HepG2 (cell line): ENCODE results near the gene SLC38A1. TPM values are rescaled to one million over a fixed set of nuclear protein-coding genes. Genes with fewer than 3 reads are reported as not detected.

ENCODE experiments used
- MAF1 ChIP-seq: sonication (generic); formaldehyde crosslinking; IDR thresholded peaks from 2 replicates; pipeline ENCODE4 v1.5.0; 2020; ENCODE audit warnings: missing genetic modification reagents, borderline replicate concordance
- MYC ChIP-seq: sonication (generic); formaldehyde crosslinking; IDR thresholded peaks from 2 replicates; pipeline ENCODE4 v1.9.0; 2021; ENCODE audit warnings: missing genetic modification reagents, borderline replicate concordance
- PAWR ChIP-seq: sonication (generic); formaldehyde crosslinking; IDR thresholded peaks from 2 replicates; pipeline ENCODE4 v1.4.0; 2020; ENCODE audit warnings: missing genetic modification reagents, mild to moderate bottlenecking, borderline replicate concordance
- PHF8 ChIP-seq: sonication (generic); formaldehyde crosslinking; IDR thresholded peaks from 2 replicates; pipeline ENCODE4 v1.5.0; 2020; ENCODE audit warnings: missing genetic modification reagents
- RORA ChIP-seq: sonication (generic); formaldehyde crosslinking; IDR thresholded peaks from 2 replicates; pipeline ENCODE4 v1.5.0; 2020; ENCODE audit warnings: mild to moderate bottlenecking, missing genetic modification reagents, moderate library complexity
- STAG1 ChIP-seq: sonication (generic); formaldehyde crosslinking; IDR thresholded peaks from 2 replicates; pipeline ENCODE4 v1.4.0; 2020; ENCODE audit warnings: missing genetic modification reagents
- polyA plus RNA-seq, 8 experiments: library from polyadenylated mRNA; depleted of rRNA in 3 of 8; stranded (reverse) in 7 of 8; unstranded in 1 of 8; fragments of >200 nt; fragmentation: Illumina TruSeq in 4 of 8; extraction: Trizol in 4 of 8; gene quantifications; 2 replicates each; pipeline versions ENCODE4 v1.2.1 to v1.2.3, GENCODE V29; 2011 to 2016; ENCODE audit warnings: low read depth in 4 of 8, missing spikeins in 1 of 8, mixed read lengths in 1 of 8; ENCODE audit not compliant: insufficient read depth in 1 of 8
- total RNA-seq, 5 experiments: library from RNA; depleted of rRNA; stranded (reverse); fragments of >200 nt; fragmentation: Illumina TruSeq; extraction: Trizol; gene quantifications; 2 replicates each; pipeline ENCODE4 v1.2.3, GENCODE V29; 2016; ENCODE audit warnings: low read depth in 1 of 5
- TF ChIP-seq, protein P1 (sequence below): sonication (generic); formaldehyde crosslinking; IDR thresholded peaks from 2 replicates; pipeline ENCODE4 v1.4.0; 2020; ENCODE audit warnings: mild to moderate bottlenecking, low read depth, missing genetic modification reagents
- TF ChIP-seq, protein P2 (sequence below): sonication (generic); formaldehyde crosslinking; IDR thresholded peaks from one replicate; pipeline ENCODE4 v1.5.1; 2020; ENCODE audit warnings: mild to moderate bottlenecking, missing genetic modification reagents; ENCODE audit errors: not compliant biosample characterization
- TF ChIP-seq, protein P3 (sequence below), 2 experiments: sonication (generic) in 1 of 2; formaldehyde crosslinking in 1 of 2; IDR thresholded peaks; 2 replicates each; pipeline versions ENCODE4 v1.5.1 to v1.6.1; 2011 to 2020; ENCODE audit warnings: borderline replicate concordance in 1 of 2, low read depth in 1 of 2, low read length in 1 of 2, mild to moderate bottlenecking in 1 of 2, missing genetic modification reagents in 1 of 2, moderate library complexity in 1 of 2
- TF ChIP-seq, protein P4 (sequence below): sonication (generic); formaldehyde crosslinking; IDR thresholded peaks from 2 replicates; pipeline ENCODE4 v1.5.1; 2020; ENCODE audit warnings: missing genetic modification reagents, mild to moderate bottlenecking, borderline replicate concordance

The SLC38A1 gene
- total and polyA plus RNA-seq, 2 of the 13 experiments (the other 11 are each of a cell fraction or from before 2014, with no cell fraction given): 47.0 to 50.6 TPM

DNA sequence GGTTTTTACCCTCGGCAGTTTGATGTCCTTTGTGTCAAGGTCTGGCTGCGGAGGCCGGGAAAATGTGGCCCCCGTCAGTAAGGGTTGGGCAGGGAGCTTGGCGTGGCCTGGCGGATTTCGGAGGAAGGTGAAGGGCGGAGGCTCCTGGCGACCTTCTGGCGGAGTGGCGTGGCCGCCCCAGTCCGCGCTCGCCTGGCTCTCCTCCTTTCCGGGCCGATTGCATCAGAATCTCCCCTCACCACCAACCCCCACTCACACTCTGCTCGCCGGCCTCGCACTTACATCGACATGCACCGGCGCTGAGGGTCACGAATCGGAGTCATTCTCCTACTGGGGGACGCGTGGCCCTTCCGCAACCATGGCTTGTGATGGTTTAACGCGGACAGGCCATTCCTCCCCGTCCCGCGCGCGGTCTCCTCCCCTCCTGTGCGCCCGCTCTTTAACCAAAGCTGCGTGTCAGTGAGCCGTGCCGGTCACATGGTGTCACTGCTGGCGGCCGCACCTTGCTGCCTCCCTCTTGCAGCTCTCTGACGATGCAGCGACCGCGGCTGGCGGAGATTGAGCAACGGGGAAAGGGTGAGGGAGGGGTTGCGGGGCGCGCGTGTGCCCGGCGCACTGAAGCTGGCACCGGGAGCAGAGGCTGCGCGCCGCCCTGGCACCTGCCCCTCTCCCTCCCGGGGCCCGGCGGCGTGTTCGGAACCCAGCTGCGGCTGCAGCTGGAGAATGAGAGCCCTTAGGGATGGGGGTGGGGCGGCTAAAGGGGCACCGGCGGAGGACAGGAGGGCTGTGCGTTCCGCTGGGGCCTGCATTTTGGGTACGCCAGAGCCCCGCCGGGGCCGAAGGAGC lies at the start of gene SLC38A1 (continued):
- TF ChIP-seq PAWR (CRISPR knock-in tag) (no peak), MYC (CRISPR knock-in tag) (peak; percentile 96), MAF1 (CRISPR knock-in tag) (peak; percentile 56; the same call in 1 of the 2 replicates), STAG1 (peak; percentile 35; the same call in 1 of the 2 replicates), RORA (no peak), PHF8 (CRISPR knock-in tag) (peak; percentile 90)
- TF ChIP-seq, protein P1, sequence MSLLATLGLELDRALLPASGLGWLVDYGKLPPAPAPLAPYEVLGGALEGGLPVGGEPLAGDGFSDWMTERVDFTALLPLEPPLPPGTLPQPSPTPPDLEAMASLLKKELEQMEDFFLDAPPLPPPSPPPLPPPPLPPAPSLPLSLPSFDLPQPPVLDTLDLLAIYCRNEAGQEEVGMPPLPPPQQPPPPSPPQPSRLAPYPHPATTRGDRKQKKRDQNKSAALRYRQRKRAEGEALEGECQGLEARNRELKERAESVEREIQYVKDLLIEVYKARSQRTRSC (CRISPR knock-in tag): peak; percentile 84; the same call in 1 of the 2 replicates
- TF ChIP-seq, protein P2, sequence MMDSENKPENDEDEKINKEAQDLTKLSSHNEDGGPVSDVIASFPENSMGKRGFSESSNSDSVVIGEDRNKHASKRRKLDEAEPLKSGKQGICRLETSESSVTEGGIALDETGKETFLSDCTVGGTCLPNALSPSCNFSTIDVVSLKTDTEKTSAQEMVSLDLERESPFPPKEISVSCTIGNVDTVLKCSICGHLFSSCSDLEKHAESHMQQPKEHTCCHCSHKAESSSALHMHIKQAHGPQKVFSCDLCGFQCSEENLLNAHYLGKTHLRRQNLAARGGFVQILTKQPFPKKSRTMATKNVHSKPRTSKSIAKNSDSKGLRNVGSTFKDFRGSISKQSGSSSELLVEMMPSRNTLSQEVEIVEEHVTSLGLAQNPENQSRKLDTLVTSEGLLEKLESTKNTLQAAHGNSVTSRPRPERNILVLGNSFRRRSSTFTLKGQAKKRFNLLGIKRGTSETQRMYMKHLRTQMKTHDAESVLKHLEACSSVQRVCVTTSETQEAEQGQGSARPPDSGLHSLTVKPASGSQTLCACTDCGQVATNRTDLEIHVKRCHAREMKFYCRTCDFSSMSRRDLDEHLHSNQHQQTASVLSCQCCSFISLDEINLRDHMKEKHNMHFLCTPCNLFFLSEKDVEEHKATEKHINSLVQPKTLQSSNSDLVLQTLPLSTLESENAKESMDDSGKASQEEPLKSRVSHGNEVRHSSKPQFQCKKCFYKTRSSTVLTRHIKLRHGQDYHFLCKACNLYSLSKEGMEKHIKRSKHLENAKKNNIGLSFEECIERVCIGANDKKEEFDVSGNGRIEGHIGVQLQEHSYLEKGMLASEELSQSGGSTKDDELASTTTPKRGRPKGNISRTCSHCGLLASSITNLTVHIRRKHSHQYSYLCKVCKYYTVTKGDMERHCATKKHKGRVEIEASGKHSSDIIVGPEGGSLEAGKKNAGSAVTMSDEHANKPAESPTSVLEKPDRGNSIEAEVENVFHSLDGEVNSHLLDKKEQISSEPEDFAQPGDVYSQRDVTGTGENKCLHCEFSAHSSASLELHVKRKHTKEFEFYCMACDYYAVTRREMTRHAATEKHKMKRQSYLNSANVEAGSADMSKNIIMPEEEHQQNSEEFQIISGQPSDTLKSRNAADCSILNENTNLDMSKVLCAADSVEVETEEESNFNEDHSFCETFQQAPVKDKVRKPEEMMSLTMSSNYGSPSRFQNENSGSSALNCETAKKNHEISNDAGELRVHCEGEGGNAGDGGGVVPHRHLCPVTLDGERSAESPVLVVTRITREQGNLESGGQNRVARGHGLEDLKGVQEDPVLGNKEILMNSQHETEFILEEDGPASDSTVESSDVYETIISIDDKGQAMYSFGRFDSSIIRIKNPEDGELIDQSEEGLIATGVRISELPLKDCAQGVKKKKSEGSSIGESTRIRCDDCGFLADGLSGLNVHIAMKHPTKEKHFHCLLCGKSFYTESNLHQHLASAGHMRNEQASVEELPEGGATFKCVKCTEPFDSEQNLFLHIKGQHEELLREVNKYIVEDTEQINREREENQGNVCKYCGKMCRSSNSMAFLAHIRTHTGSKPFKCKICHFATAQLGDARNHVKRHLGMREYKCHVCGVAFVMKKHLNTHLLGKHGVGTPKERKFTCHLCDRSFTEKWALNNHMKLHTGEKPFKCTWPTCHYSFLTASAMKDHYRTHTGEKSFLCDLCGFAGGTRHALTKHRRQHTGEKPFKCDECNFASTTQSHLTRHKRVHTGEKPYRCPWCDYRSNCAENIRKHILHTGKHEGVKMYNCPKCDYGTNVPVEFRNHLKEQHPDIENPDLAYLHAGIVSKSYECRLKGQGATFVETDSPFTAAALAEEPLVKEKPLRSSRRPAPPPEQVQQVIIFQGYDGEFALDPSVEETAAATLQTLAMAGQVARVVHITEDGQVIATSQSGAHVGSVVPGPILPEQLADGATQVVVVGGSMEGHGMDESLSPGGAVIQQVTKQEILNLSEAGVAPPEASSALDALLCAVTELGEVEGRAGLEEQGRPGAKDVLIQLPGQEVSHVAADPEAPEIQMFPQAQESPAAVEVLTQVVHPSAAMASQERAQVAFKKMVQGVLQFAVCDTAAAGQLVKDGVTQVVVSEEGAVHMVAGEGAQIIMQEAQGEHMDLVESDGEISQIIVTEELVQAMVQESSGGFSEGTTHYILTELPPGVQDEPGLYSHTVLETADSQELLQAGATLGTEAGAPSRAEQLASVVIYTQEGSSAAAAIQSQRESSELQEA (CRISPR knock-in tag): peak; percentile 89
- TF ChIP-seq, protein P3, sequence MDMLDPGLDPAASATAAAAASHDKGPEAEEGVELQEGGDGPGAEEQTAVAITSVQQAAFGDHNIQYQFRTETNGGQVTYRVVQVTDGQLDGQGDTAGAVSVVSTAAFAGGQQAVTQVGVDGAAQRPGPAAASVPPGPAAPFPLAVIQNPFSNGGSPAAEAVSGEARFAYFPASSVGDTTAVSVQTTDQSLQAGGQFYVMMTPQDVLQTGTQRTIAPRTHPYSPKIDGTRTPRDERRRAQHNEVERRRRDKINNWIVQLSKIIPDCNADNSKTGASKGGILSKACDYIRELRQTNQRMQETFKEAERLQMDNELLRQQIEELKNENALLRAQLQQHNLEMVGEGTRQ (IDR thresholded peaks at IDR 0.05; ENCODE audit: low read depth, low read length): peak; percentile 72
- TF ChIP-seq, protein P3 (CRISPR knock-in tag; IDR thresholded peaks at IDR 0.05; ENCODE audit: borderline replicate concordance): peak; percentile 89
- TF ChIP-seq, protein P4, sequence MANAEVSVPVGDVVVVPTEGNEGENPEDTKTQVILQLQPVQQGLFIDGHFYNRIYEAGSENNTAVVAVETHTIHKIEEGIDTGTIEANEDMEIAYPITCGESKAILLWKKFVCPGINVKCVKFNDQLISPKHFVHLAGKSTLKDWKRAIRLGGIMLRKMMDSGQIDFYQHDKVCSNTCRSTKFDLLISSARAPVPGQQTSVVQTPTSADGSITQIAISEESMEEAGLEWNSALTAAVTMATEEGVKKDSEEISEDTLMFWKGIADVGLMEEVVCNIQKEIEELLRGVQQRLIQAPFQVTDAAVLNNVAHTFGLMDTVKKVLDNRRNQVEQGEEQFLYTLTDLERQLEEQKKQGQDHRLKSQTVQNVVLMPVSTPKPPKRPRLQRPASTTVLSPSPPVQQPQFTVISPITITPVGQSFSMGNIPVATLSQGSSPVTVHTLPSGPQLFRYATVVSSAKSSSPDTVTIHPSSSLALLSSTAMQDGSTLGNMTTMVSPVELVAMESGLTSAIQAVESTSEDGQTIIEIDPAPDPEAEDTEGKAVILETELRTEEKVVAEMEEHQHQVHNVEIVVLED: peak; percentile 62; the same call in 1 of the 2 replicates
